GM18951 (cell line): ENCODE data around the gene MLKL.
"Not testable (repeated sequence)": the region's sequence is repeated elsewhere in the genome, so short reads cannot be mapped to it uniquely, and the experiment has no call there.

ENCODE experiments used
- POLR2A ChIP-seq: IDR thresholded peaks from 4 replicates; pipeline ENCODE4 v1.6.1; 2011; ENCODE audit warnings: mild to moderate bottlenecking; ENCODE audit not compliant: insufficient read length, insufficient read depth; ENCODE audit errors: extremely low read depth
- in situ Hi-C: fragments of 300-500 bp; cut with MboI; formaldehyde crosslinking; loops from one replicate; pipeline ENCODE4 v1.12.0; 2022; ENCODE audit warnings: low sequenced_read_pairs, mixed read lengths, inconsistent platforms; ENCODE audit not compliant: unreplicated experiment

Gene MLKL

DNA sequence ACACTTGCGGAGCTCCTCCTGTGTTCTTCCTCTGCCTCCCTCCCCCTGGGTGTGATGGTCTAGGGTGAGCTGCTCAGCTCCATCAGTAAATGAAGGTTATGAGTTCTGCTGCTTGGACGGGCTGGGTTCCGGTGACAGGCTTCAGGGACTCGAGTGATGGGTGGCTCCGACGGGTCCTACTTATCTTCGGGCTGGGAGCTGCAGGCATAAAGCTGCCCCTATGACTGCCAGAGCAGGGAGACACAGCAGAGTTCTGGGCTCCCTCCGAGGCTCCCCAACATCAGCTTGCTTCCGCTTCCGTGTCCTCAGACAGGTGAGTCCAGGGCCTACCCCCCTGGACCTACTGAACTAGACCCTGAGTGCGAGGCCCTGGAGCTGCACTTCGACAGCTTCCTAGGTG, 11.3 kb upstream of the MLKL start:
- no peak for TF ChIP-seq POLR2A
- in situ Hi-C loops: loop anchor here (10.0 to 25.0 kb wide), 2 partner anchors 163 to 400 kb away; partner anchors contain the start of gene LDHD

DNA sequence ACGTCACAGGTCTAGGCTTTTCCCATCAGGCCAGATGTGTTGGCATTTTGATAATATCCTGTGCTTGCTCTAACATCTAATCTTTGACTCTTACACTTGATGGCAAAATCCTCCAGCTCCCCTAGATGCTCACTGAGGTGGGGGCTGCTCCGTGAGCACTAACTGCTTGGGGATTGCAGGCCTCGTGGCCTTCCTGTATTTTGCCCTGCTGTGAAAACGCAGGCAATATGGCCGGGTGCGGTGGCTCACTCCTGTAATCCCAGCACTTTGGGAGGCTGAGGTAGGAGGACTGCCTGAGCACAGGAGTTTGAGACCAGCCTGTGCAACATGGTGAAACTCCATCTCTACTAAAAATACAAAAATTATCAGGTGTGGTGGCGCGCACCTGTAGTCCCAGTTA, 9.7 kb upstream of the MLKL start:
- in situ Hi-C loops: loop anchor here (10.0 to 25.0 kb wide), 2 partner anchors 164 to 402 kb away; partner anchors contain the start of gene LDHD
- no peak for TF ChIP-seq POLR2A

DNA sequence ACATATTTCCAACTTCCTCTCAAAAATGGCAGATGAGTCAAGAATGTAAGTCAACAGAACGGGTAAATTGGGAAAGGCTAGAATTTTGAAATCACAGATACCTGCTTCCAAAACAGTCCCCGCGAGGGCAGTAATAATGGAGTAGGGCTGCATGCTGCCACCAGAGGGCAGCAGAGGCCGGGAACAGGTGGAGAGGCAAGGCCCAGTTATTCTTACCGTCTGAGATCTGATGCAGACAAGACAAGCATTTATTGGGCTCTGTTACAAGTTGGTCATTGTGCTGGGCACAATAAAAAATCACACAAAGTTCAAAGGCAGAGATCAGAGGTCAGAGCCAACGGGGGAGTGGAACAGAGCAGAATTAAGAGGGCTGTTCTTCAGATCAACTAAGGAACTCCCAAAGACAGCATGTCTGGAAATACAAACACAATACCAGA, 8.8 kb upstream of the MLKL start:
- in situ Hi-C loops: loop anchor here (10.0 to 25.0 kb wide), 2 partner anchors 145 to 403 kb away; partner anchors contain the start of gene LDHD
- TF ChIP-seq POLR2A: no peak

DNA sequence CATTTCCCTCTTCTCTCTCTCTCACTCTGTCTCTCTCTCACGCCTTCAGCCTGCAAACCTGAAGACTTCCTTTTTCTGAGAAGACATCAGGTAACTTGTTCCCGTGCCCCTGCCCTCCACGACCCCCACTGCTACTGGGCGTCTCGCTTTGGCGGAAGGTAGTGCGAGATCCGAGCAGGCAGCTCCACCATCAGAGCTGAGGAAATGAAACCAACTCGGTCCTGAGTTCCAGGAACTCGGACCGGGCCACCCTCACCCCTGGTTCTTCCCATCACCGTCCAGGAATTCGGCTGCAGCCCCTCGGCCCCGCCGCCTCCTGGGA, 585 bp downstream of the MLKL start:
- in situ Hi-C loops: loop anchor here (10.0 to 25.0 kb wide), 2 partner anchors 155 to 412 kb away; partner anchors contain the start of gene LDHD
- no peak for TF ChIP-seq POLR2A

DNA sequence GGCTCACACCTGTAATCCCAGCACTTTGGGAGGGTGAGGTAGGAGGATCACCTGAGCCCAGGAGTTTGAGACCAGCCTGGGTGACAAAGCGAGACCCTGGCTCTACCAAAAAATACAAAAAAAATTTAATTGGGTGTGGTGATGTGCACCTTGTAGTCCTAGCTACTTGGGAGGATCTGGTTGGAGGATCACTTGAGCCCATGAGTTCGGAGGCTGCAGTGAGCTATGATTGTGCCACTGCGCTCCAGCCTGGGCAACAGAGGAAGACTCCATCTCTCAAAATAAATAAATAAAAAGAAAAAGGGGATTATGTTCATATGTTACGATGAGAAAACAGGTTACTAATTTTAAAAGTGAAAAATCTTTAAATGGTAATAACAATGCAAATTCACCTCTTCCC, 996 bp downstream of the MLKL start:
- in situ Hi-C loops: loop anchor here (10.0 to 25.0 kb wide), 2 partner anchors 155 to 413 kb away; partner anchors contain the start of gene LDHD
- TF ChIP-seq POLR2A: no peak

DNA sequence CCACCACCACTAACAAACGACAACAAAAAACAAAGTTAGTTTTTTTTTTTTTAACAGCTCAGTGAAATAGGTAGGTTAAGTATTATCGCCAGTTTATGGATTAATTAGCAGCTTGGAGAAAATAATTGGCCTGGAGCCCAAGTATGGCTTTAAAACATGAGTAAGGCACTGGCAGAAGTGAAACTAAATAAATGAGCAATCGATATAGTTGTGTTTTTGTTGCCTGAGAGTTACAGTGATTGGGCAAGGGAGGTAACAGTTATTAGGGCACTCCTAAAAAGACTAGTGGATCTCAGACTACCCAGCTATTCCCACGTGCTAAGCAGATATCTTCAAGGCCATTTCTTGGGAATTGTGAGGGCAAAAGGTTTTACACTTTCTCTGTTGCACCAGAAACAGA, 2.4 kb downstream of the MLKL start:
- TF ChIP-seq POLR2A: no peak
- in situ Hi-C loops: no loop called here

DNA sequence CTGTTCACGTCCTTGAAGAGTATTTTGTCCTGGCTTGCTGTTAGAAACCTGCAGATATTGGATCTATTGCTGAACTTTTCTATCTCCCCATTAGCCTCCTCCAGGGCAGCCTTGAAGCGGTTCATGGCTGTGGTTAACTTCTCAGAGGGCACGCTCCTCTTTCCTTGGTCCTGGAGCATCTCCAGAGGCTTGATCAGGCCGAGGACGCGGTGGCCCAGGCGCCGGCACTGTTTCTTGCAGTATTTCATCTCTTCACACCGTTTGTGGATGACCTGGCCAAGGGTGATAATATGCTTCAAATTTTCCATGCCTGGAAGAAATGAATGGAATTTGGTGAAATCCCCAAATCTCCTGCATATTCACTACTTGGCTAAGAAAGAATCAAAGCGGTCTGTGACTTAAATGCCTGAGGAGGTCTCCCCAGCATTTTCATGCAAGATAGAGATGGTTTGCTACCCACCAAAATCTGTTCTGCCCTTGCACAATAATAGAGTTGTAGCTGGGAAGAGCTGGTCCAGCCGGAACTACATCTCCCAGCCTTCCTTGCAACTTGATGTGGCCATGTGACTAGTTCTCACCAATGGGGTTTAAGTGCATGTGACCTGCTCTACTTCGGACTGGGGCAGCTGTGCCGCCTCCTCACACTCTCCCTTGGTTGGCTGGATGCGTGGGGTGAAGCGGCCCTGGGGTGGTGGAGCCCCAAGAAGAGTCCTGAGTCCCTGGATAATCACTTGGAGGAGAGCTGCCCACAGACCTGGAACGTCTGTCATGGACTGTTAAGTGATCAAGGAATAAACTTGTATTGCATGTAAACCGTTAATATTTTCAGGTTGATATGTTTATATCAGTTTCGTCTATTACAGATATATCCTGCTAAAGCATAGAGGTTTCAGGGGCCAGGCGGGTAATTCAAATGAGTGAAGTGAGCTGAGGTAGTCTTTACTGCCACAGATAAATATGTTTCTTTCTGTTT, 4.9 kb downstream of the MLKL start:
- in situ Hi-C loops: no loop called here
- TF ChIP-seq POLR2A: peak; percentile 54

DNA sequence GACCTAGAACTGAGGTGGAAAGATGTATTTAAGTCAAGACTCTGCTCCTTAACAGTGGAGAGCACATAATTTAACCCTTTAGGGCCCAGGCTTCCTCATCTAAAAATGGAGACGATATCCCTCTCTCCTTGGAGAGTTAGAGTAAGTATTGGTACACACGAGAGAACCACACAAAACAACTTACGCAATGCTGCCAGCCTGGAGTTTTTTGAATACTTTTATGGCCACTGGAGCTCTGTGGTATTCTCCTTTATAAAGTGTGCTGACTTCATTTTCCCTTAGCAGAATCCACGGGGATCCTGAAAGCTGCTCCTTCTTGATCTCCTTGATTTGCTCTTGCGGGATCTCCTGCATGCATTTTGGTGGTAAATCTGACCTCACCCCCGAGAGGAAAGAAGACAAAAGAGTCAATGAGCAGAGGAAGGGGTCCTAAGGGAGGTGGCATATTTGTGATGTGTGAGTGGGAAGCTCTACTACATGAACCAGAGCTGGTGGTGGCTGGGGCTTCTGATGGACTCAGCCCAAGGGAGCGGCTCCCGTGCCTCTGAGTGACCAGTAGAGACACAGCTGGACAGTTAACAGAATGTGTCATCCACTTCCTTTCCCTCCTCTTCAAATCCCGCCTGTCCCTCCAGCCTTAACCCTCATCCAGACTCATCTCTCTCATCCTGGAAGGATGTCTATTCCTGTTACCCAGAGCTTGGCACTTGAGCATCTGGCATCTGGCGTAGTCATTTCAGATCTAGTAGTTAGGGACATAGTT, 9.4 kb downstream of the MLKL start:
- no peak for TF ChIP-seq POLR2A
- in situ Hi-C loops: no loop called here

DNA sequence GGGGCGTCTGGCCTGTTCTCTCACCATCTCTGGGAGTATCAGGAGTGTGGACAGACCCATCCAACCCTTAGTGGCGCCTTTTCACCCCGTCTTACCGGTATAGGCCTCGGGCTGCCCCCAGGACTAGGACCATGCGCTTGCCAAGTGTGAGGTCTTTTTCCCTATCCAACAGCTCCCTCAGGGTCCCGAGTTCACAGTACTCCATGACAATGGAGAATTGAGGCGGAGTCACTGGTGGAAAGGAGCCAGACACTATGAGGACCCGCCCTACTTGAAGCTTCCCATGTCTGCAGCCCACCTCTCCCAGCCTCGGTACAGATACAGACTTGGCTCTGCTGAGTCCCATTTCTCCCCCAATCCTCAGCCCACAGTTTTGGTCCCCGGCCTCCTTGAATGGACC, 18.1 kb downstream of the MLKL start:
- in situ Hi-C loops: no loop called here
- no peak for TF ChIP-seq POLR2A

DNA sequence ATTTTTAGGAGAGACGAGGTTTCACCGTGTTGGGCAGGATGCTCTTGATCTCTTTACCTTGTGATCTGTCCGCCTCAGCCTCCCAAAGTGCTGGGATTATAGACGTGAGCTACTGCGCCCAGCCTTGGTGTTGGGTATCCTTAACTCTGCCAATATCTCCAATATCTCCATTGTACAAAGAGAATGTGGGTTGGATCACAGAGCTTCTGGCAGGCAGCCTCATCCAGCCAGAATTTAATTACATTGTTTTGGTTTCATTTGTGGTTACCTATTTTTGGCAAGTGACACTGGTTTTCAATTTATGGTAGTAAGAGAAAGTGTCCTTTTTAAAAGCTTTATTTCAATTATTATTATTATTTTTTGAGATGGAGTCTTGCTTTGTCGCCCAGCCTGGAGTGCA, 20.0 kb downstream of the MLKL start:
- in situ Hi-C loops: no loop called here
- TF ChIP-seq POLR2A: no peak

DNA sequence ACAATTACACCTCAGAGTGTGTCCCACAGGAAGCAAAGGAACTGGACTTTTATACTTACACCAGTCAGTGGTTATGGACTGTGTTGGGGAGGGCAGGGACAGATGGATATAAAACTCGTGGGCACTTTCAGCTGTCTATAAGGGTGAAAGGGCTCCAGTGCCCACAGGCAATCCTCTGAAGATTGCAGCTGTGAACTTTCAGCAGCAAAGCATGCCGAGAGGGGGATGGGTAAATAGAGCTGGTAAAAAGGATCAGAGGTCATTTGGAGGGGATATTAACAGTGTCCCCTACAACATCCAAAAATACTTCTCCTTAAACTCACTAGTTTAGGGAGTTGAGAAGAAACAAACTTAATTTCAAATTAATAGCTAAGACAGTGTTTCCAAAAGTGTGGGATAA, 20.7 kb downstream of the MLKL start:
- in situ Hi-C loops: no loop called here
- TF ChIP-seq POLR2A: no peak

DNA sequence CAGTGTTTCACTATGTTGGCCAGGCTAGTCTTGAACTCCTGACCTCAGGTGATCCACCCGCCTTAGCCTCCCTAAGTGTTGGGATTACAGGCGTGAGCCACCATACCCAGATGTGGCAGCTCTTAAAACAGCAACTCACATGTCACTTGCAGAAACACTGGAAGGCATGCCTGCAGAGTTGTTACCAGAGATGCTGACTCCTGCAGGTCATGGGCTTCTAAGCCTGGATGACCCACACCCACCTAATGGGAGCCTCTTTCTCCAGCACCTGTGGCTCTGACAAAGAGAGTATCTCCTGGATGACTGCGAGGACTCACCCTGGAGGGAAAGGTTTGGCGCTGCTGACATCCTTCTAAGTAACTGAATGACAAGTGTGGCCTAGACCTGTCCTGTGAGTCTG, 22.8 kb downstream of the MLKL start:
- TF ChIP-seq POLR2A: no peak
- in situ Hi-C loops: no loop called here

DNA sequence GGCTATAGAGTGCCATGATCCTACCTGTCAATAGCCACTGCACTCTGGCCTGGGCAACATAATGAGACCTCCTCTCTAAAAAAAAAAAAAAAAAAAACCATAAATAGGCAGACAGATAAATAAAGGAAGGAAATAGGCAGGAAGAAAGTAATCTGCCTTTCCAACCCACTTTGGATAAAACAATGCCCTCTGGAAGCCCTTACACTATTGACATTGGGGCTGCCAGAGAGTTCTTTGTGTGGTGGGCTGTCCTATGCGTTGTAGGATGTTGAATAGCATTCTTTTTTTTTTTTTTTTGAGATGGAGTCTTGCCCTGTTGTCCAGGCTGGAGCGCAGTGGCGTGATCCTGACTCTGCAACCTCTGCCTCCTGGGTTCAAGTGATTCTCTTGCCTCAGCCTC, 26.8 kb downstream of the MLKL start:
- in situ Hi-C loops: no loop called here
- no peak for TF ChIP-seq POLR2A

DNA sequence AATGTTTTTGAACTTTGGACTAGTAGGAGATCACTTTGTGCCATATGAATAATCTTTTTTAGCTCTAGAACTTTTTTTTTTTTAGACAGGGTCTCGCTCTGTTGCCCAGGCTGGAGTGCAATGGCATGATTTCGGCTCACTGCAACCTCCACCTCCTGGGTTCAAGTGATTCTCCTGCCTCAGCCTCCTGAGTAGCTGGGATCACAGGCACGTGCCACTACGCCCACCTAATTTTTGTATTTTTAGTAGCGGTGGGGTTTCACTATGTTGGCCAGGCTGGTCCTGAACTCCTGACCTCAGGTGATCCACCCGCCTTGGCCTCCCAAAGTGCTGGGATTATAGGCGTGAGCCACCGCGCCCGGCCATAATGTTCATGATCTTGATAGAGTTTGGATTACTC, 31.8 kb downstream of the MLKL start:
- in situ Hi-C loops: not testable (repeated sequence)
